C4-2B (cell line): Measurements from ENCODE around the gene CTNNA3.

Source experiments
- ZFX ChIP-seq: fragments of 450-650 bp; IDR thresholded peaks from 2 replicates; pipeline ENCODE4 v1.6.1; 2017
- TF ChIP-seq, protein P1 (sequence below): fragments of 450-650 bp; conservative IDR thresholded peaks from 2 replicates; pipeline ENCODE4 v1.5.1; 2017; ENCODE audit warnings: mild to moderate bottlenecking

DNA sequence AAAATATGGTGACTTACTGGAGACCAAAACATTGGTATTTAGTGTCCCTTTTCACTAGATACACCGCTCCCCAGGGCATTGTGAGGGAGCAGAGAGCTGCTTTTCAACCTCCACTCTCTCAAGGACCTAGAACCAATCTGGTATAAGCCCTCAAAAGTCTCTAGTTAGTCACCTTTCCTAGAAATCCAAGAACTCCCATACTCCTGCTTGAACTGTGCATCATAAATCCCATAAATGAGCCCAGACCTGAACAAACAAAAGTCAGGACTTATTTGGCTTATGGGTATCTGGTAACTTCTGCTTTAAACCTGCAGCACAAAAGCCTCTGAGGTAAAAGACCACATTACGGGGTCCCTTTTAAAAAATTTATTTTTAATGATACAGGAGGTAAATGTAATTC, 1373.2 kb downstream of the CTNNA3 start:
- TF ChIP-seq, protein P1, sequence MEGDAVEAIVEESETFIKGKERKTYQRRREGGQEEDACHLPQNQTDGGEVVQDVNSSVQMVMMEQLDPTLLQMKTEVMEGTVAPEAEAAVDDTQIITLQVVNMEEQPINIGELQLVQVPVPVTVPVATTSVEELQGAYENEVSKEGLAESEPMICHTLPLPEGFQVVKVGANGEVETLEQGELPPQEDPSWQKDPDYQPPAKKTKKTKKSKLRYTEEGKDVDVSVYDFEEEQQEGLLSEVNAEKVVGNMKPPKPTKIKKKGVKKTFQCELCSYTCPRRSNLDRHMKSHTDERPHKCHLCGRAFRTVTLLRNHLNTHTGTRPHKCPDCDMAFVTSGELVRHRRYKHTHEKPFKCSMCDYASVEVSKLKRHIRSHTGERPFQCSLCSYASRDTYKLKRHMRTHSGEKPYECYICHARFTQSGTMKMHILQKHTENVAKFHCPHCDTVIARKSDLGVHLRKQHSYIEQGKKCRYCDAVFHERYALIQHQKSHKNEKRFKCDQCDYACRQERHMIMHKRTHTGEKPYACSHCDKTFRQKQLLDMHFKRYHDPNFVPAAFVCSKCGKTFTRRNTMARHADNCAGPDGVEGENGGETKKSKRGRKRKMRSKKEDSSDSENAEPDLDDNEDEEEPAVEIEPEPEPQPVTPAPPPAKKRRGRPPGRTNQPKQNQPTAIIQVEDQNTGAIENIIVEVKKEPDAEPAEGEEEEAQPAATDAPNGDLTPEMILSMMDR, result no peak
- no peak for TF ChIP-seq ZFX
